Cerebellar nuclear complex (tissue), 1 donor: ENCODE data around the gene SF3B1.
"Not testable (repeated sequence)": the region's sequence is repeated elsewhere in the genome, so short reads cannot be mapped to it uniquely, and the experiment has no call there.

ENCODE experiments used
- DNase-seq, 2 experiments: peaks; one replicate each; lab custom pipeline; 2025; lab: John Stamatoyannopoulos, UW

Gene SF3B1

DNA sequence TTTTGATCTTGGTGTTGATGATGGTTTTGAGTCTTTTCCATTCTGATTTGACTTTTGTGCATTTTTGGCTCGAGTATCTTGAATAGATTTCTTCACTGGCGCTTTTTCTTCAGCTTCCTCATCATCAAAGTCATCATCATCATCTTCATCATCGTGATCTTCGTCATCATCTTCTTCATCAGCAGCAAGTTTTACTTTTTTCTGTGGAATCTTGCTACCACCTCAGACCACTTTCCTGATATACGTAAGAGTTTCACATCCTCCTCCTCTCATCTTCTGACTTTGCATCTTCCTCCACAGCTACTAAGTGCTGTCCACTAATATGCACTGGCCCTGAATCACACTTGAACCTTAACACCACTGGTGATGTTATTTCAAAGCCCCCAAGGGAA lies 54.9 kb downstream of the SF3B1 start:
- not testable (repeated sequence) for DNase-seq

DNA sequence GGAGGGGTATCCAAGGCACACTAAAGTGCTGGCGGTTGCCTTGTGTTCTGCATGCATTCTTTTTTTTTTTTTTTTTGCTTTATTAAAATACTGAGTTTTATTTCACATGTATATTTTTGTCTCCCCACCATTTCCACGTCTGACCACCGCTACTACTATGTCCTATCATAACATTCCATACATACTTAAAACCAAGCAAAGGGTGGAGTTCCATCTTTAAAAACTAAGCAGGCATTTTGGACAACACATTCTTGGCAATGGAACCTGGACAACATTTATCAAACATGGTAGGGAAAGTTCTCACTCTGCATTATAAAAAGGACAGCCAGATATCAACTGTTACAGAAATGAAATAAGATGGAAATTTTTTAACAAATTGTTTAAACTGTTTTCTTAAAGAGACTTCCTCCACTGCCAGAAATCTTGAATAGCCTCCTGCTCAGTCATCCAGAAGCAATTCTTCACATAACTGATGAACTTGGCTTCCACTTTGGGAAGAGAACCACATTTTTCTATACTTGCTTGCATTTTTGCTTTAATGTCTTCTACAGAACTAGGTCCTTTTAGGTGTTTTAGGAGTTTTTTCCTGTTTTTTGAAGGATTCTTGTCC lies 55.4 kb downstream of the SF3B1 start:
- DNase-seq, result not testable (repeated sequence)

DNA sequence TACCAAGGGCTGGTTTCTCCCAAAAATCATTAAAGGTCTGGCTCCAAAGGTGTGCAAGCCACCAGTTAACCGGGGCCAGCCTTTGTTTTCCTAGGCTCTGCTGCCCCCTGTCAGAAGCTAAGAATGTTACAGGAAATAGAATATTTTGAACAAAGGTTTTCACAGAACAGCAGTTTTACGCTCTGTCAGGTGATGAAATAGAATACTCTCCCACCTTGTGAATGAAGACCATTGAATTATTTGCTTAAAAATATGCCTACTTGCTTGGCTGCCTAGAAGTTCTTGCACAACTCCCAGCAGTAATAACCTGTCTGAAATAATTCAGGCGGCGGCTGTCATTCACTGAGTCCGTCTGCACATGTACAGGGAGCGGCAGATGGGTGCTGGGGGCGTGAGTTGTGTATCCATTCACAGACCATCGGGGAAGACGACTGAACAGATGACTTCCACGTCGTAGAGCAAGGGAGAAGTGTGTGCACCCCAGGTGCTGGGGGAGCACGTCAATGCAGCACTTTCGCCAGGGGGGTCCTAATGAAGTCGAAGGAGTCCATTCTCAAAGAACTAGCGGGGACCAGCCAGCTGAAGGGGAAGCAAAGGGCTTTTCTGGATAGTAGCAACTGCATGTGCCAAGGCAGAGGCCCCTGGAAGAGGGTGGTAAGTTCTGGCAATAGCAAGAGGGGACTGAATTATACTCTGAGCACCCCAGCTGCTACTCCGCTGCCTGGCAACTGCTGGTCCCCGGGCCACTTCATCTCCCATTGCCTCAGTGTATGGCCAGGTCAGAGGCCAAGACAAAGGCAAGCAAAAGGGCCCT lies 56.1 kb downstream of the SF3B1 start:
- DNase-seq, result peak in 1 of 2 experiments; percentile 65

DNA sequence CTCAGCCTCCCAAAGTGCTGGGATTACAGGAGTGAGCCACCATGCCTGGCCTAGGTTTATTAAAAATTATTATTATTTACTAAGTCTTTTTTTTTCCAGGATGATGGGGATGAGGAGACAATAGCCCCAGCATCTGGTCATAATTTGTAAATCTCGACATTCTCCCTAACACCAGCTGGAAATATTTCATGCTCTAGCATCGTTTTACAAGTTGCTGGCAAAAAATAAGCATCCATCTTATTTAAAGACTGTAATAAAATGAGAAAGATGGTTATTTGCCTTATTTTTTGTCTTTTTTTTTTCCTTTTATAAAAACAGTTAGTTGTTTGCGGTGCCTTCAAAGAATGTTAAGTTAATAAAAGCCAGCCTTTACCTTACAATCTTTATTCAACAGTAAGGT lies 56.7 kb downstream of the SF3B1 start:
- DNase-seq, result no peak

DNA sequence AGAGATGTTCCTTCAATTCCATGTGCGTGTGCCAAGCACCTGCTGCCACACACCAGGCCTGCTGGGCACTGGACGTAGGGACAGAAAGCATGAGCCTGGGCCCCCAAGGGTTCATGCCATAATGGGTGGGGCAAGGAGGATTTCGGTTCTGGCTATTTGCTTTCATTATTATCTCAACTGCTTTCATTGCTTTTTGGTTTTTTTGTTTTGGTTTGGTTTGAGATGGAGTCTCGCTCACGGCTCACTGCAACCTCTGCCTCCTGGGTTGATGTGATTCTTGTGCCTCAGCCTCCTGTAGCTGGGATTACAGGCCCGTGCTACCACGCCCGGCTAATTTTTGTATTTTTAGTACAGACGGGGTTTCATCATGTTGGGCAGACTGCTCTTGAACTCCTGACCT lies 57.2 kb downstream of the SF3B1 start:
- no peak for DNase-seq

DNA sequence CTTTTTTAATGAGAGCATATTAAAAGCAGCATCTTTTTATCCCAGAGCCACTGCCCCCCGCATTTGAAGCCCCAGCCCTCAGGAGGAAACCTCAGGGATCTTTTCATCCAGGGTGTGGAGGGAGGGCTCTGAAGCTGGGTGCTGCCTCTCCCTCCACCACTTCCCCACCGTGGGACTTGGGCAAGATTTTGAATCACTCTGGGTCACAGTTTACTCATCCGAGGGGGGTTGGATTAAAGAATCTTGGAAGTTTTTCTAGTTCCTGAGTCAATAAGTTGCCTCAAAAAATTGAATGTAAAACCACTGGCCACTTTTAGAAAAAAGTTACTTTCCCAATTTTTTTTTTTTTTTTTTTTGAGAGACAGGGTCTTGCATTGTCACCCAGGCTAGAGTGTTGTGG lies 62.2 kb downstream of the SF3B1 start:
- DNase-seq, result no peak

DNA sequence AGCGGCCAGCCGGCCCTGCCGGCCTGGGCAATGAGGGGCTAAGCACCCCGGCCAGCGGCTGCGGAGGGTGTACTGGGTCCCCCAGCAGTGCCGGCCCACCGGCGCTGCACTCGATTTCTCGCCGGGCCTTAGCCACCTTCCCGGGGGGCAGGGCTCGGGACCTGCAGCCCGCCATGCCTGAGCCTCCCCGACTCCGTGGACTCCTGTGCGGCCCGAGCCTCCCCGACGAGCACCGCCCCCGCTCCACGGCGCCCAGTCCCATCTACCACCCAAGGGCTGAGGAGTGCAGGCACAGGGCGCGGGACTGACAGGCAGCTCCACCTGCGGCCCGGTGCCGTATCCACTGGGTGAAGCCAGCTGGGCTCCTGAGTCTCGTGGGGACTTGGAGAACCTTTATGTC lies 64.2 kb downstream of the SF3B1 start:
- DNase-seq, result not testable (repeated sequence)

DNA sequence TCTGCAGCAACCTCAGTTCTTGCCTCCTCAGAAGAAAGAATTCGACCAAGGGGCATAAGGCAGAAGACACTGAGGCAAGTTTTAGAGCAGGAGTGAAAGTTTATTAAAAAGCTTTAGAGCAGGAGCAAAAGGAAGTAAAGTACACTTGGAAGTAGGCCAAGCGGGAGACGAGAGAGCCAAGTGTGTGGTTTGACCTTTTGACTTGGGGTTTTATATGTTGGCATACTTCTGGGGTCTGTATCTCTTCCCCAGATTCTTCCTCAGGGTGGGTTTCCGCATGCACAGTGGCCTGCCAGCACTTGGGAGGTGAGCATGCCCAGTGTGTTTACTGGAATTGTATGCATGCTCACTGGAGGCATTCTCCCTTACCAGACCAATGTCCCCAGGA lies 64.9 kb downstream of the SF3B1 start:
- DNase-seq, result no peak

DNA sequence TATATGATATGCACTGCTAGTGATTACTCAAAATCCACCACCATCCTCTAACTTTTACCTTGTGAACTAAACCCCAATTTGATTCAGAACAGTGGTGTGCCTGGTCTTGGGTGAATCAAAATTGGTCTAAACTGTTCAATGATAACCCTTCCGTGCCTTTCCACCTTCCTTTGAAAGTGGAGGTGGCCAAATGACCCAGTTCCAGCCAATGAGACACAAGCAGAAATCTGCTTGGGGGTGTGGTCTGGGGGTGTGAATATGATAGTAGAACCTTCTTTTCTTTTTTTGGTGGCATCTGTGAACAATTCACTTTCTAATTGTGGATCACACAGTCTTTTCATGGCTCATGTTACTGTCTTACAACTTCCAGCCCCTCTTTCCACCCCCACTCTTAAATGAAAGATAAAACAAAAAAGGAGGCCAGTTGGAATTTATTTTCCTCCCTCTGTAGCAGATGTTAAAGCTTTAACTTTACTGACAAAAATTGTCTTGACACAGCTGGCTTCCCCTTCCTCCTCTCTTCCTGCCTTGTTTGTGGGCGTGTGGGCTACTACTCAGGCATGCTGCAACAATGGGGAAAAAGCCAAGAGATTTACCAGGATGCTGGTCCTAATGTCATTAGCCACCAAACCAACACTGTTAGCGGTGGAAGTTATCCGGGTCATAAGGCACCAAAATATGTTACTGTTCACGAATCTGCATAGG lies 65.4 kb downstream of the SF3B1 start:
- no peak for DNase-seq

DNA sequence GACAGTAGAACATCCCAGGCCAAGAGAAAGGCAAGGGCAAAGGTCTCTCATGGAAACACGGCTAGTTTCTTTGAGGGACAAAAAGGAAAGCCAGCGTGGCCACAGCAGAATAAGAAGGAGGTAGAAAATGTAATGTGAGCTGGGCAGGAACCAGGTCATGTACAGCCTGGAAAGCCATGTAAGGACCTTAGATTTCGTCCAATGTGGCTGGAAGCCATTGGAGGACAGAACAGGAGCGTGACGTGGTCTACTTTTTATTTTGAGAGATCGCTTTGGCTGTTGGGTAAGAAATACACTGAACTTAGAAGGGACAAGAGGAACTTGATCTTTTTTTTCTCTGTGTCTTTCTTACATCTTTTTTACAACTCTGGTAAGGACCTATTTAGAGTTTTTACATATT lies 66.4 kb downstream of the SF3B1 start:
- no peak for DNase-seq

DNA sequence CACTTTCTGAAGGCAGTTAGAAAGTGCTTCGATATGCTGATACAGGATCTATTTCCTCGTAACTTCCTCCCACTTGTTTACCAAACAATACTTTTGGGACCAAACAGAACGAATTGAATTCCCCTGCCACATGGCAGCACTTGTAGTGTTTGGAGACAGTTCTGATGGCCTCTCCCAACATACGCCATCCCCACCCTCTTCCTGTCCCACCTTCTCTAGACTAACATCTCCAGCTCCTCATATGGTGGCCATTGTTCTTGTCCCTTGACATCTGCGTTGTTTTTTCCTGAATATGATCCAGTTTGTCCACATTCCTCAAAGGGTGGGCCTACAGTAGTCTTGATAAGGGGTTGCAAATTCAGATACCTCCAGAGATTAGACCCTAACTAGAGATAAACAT lies 70.8 kb downstream of the SF3B1 start:
- no peak for DNase-seq

DNA sequence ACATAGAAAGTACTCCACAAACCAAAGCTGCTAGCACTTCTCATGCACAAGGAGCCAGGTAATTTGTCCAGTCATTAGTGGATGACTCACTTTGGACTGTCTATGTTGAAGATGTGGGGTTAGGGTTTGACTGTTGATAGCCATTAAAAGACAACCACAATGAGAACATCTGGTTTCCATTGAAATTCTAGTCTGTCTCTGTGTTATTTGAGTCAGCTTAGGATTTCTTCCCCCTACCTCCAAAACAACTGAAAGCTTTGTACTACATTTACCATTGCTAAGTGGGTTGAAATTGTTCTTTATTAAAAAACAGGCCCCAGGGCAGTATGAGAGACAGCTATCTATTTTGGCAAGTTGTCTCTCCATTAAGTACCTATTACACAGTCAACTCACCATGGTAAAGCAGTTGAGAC lies 74.1 kb downstream of the SF3B1 start:
- DNase-seq, result no peak

DNA sequence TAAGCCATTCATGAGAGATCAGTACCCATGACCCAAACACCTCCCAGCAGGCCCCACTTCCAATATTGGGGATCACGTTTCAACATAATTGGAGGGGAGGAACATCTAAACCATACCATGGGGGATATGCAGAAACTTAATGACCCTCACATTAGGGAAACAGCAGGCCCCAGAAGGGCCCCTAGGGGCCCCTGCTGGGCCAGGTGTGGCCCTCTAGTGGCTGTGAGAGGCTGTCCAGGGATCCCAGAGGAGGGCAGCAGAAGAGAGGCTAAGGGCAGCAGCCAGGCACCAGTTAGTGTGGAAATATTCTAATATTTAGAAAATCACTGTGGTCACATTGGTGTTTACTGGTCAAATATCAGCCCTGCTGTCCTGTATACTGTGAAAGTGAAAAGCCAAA lies 75.0 kb downstream of the SF3B1 start:
- DNase-seq, result no peak

DNA sequence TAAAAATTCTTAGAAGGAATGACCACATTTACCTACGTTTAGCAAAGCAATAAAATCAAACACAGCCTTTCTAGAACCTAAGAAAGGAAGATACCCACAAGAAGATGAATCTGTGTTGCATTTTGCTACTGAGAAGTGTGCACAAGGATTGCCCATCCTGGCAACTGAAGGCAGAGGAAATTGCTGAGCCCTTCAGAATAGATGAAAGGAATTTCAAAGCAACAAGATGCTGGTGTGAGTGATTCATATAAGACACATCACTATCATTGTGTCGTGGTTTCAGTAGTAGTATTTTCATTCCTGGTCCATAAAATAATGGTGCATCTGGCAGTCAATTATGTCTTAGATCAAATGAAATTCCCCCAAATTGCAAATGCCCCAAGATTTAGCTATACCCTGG lies 75.9 kb downstream of the SF3B1 start:
- DNase-seq, result no peak

DNA sequence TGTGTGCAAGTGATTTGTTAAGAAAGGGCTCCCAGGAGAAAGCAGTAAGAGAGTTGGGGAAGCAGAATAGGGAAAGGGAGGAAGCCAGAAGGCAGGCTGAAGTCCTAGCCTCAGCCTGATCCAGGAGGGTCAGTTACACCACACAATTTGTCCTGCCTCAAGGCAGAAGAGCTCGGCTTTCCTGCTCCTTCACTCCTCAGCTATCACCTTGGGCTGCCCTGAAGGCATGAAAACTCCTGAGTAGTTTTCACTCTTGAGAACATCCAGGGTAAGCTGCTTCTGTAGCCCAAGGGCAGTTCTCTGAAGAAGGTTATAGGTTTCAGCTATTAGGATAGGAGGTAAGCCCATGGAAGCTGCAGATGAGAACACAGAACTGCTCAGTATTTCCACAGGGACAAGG lies 76.8 kb downstream of the SF3B1 start:
- no peak for DNase-seq

DNA sequence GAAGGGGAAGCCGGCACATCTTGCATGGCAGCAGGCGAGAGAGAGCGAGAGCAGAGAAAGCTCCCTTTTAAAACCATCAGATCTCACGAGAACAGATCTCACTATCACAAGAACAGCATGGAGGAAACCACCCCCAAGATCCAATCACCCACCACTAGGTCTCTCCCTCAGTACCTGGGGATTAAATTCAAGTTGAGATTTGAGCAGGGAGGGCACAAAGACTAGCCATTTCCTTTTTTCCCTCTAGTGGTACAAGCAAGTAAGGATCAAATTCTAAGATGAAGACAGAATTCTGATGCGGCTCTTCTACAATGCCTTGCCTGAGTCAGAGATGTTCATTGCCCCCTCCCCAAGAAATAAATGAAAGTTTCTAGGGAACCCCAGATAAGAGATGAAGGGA lies 78.7 kb downstream of the SF3B1 start:
- no peak for DNase-seq

DNA sequence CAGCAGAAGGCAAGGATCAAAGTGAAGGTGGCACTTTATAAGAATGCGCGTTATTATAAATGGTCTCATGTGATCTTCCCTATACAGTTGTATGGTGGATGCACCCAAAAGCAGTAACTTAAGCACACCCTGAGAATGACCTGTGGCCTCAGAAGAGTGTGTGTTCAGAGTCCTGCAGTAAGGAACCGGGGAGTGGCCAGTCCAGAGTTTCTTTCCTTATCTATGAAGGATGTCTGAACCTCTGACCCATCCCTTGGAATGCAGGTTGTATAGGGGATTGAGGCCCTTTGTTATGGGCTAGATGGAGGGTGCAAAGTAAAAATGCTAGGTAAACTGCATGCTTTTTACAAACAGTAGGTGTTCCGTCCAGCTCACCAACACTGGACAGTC lies 80.7 kb downstream of the SF3B1 start:
- DNase-seq, result no peak

DNA sequence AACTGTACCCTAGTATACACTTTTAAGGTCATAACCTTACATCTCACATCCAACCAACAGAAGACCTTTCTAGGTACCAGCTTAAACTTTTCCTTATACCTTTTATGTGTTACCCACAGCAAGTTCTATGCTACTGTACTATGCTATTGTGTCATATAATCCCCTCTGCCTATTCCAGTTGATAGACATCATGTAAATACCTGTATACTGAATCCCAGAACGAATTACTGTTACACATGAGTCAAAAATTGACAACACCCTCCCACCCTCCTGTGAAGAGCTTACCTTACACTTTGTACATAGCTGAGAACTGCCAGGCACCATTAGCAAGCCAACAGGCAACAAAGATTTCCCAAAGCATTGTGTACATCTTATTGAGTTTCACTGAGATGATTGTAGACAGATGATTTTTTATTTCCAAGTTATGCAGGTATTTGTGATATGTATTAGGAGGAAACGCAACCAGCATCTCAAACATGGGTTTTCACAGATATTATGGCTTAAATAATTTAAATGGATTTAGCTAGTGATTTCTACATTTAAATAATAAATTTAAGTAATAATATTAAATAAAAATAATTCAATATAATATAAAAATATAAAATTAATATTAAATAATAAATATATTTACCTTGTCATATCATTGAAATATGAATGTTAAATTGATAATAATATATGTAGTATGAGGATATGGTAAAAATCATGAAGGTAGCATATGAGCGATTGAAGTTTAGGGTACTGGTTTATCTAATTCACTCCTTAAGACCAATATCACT lies 81.2 kb downstream of the SF3B1 start:
- DNase-seq, result no peak

DNA sequence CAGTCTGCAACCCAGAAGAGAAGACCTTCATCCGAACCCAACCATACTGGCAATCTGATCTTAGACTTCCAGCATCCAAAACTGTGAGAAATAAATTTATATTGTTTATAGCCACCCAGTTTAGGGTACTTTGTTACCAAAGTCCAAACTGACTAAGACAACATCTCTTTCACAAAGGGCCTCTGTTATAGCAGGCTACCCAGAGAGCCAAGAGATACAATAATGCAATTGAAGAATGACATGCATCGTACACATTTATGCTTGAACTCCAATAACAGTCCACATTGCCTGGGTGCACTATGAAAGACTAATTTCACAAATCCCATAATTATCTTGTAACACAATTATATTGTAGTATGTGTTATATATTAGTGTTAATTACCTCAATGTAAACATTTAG lies 85.1 kb downstream of the SF3B1 start:
- no peak for DNase-seq

DNA sequence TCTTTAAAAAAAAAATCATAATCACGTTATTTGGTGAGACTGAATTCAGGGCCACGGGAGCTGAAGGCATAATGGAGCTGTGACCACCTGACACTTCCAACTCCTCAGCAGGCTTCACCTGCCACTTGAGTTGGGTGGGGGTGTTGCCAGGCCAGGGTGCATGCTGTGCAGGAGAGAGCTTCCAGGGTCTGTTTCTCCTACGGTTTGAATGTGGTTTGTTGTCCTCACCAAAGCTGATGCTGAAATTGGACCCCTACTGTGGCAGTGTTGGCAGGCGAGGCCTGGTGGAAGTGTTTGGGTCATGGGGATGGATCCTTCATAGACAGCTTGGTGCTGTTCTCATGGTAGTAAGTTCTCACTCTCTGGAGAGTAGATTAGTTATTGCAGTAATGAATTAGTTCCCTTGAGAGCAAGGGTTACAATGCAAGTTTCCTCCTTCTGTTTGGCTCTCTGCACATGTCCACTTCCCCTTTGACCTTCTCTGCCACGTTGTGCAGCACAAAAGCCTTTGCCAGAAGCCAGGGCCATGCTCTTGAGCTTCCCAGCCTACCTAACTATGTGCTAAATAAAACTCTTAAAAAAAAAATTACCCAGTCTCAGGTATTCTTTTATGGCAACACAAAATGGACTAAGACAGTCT lies 86.0 kb downstream of the SF3B1 start:
- DNase-seq, result no peak

DNA sequence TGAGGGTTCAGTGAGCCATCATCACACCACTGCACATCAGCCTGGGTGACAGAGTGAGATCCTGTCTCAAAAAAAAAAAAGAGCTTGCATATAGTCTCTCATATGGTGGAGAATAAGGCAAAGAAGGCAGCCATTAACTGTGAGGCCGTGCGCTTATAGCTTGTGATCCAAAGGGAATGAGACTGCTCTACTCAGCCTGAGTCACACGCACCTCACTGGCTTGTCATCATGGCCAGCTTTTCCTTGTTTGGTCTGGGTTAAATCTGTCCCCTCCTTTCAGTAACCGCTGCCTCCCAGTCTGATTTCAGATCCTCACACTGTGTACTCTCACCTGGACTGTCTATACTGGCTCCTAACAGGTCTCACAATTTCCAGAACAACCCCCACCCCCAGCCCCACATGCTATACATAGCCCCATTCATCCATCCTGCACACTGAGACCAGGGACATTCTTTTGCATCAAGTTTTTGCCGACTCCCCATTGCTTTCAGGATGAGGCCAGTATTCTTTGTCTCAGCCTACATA lies 88.9 kb downstream of the SF3B1 start:
- DNase-seq, result no peak

DNA sequence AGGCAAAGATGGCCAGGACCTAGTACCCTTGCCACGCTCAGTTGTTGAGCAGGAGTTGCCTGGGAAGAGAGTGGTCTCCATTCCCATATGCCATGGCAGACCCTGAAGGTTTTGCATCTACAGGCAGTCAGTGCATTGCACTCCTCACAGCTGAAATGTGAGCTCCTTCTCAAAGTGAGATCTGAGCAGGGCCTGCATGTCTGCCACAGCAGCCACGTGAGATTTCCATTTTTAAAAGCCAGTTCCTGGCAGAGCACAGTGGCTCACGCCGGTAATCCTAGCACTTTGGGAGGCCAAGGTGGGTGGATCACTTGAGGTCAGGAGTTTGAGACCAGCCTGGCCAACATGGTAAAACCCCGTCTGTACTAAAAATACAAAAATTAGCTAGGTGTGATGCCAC lies 90.9 kb downstream of the SF3B1 start:
- DNase-seq, result not testable (repeated sequence)
